ENCODE data around the gene DYNC2I2. TPM values are rescaled to one million over a fixed set of nuclear protein-coding genes. Genes with fewer than 3 reads are reported as not detected.

Gene DYNC2I2
- total RNA-seq, 1 experiment from 2014 or later: 71.1 TPM

DNA sequence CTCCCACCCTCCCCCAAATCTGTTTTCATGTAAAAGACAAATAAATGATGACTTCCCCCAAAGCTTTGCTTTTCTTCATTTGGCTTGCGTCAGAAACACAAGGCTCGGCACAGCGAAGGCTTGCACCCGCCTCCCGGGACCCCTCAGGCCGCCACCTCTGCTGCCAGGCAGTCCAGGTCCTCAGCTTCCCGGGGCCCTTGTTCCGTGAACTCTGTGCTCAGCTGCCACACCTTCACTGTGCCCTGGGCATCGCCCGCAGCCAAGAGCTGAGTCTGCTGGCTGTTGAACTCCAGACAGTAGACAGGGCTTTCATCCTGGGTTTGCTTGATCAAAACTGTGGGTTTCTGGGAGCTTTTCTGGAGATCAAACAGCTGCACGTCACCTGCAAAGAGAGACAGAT lies 23.0 kb downstream of the DYNC2I2 start:
- Mint-ChIP-seq H3K4me3 (no peak overlapping the region), H3K9me3 (no peaks in the 10 kb centered on the region)

DNA sequence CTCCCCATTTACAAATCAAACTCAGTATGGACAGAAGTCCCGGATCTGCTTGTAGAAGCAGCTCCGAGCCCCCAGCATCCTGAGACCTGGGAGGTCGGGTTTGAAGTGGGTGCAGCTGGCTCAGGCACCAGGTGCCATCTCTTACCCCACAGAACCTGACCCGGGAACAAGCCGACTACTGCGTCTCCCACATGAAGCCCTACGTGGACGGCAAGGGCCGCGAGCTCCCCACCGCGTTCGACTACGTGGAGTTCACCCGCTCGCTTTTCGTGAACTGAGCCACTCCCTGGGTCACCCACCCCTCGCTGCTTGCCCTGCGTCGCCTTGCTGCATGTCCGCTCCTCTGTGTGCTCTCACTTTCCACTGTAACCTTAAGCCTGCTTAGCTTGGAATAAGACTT lies 23.6 kb downstream of the DYNC2I2 start:
- H3K36me3 Mint-ChIP-seq: peaks cover 34% of the 10 kb centered on the region
- peaks cover 3% of the 10 kb centered on the region; the same call in 1 of the 2 replicates for H3K4me1 Mint-ChIP-seq
- ChIA-PET POLR2A (no interaction called here), CTCF (interaction anchor here (0.7 kb wide), 1 partner anchor 8 kb away, joined by 3 read pairs; no protein-coding TSS in a partner anchor)
- no peaks in the 10 kb centered on the region for H3K27me3 Mint-ChIP-seq (ENCODE audit: low read depth)
- TF ChIP-seq, protein P1, sequence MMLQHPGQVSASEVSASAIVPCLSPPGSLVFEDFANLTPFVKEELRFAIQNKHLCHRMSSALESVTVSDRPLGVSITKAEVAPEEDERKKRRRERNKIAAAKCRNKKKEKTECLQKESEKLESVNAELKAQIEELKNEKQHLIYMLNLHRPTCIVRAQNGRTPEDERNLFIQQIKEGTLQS (CRISPR knock-in tag; conservative IDR thresholded peaks at IDR 0.05): no peak
- no peak for TF ChIP-seq SMAD3 (CRISPR knock-in tag; IDR thresholded peaks at IDR 0.05; ENCODE audit: borderline replicate concordance)
- TF ChIP-seq, protein P2, sequence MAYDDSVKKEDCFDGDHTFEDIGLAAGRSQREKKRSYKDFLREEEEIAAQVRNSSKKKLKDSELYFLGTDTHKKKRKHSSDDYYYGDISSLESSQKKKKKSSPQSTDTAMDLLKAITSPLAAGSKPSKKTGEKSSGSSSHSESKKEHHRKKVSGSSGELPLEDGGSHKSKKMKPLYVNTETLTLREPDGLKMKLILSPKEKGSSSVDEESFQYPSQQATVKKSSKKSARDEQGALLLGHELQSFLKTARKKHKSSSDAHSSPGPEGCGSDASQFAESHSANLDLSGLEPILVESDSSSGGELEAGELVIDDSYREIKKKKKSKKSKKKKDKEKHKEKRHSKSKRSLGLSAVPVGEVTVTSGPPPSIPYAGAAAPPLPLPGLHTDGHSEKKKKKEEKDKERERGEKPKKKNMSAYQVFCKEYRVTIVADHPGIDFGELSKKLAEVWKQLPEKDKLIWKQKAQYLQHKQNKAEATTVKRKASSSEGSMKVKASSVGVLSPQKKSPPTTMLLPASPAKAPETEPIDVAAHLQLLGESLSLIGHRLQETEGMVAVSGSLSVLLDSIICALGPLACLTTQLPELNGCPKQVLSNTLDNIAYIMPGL (CRISPR knock-in tag; IDR thresholded peaks at IDR 0.05): no peak
- no peak for TF ChIP-seq OVOL2 (CRISPR knock-in tag; IDR thresholded peaks at IDR 0.05; ENCODE audit: borderline replicate concordance)
- no peak for ATAC-seq
- H3K4me3 Mint-ChIP-seq: no peak overlapping the region
- peak overlapping the region; percentile 82; the same call in 1 of the 2 replicates for H3K27ac Mint-ChIP-seq
- DNase-seq (ENCODE audit: low spot score): no peak
- no peaks in the 10 kb centered on the region for H3K9me3 Mint-ChIP-seq

More for the DNA sequence above, 23.0 kb downstream of the DYNC2I2 start:
- no peaks in the 10 kb centered on the region for H3K27me3 Mint-ChIP-seq (ENCODE audit: low read depth)
- TF ChIP-seq, protein P3, sequence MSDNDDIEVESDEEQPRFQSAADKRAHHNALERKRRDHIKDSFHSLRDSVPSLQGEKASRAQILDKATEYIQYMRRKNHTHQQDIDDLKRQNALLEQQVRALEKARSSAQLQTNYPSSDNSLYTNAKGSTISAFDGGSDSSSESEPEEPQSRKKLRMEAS (CRISPR knock-in tag; IDR thresholded peaks at IDR 0.05): no peak
- TF ChIP-seq FOXJ3 (CRISPR knock-in tag; IDR thresholded peaks at IDR 0.05; ENCODE audit: borderline replicate concordance) (no peak), RORB (CRISPR knock-in tag; IDR thresholded peaks at IDR 0.05) (no peak), RELA (CRISPR knock-in tag; IDR thresholded peaks at IDR 0.05; ENCODE audit: borderline replicate concordance) (no peak), NFATC4 (CRISPR knock-in tag; IDR thresholded peaks at IDR 0.05) (no peak), MXD4 (CRISPR knock-in tag; IDR thresholded peaks at IDR 0.05; ENCODE audit: borderline replicate concordance) (no peak), ZNF263 (CRISPR knock-in tag; IDR thresholded peaks at IDR 0.05; ENCODE audit: low read depth) (no peak), ZNF138 (CRISPR knock-in tag; conservative IDR thresholded peaks at IDR 0.05) (no peak), NR3C1 (CRISPR knock-in tag; conservative IDR thresholded peaks at IDR 0.05; ENCODE audit: low read depth) (no peak), JAZF1 (CRISPR knock-in tag; IDR thresholded peaks at IDR 0.05) (no peak), PRRX2 (CRISPR knock-in tag; IDR thresholded peaks at IDR 0.05) (no peak), ZNF416 (CRISPR knock-in tag; IDR thresholded peaks at IDR 0.05) (no peak)
- TF ChIP-seq, protein P4, sequence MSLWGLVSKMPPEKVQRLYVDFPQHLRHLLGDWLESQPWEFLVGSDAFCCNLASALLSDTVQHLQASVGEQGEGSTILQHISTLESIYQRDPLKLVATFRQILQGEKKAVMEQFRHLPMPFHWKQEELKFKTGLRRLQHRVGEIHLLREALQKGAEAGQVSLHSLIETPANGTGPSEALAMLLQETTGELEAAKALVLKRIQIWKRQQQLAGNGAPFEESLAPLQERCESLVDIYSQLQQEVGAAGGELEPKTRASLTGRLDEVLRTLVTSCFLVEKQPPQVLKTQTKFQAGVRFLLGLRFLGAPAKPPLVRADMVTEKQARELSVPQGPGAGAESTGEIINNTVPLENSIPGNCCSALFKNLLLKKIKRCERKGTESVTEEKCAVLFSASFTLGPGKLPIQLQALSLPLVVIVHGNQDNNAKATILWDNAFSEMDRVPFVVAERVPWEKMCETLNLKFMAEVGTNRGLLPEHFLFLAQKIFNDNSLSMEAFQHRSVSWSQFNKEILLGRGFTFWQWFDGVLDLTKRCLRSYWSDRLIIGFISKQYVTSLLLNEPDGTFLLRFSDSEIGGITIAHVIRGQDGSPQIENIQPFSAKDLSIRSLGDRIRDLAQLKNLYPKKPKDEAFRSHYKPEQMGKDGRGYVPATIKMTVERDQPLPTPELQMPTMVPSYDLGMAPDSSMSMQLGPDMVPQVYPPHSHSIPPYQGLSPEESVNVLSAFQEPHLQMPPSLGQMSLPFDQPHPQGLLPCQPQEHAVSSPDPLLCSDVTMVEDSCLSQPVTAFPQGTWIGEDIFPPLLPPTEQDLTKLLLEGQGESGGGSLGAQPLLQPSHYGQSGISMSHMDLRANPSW (CRISPR knock-in tag; conservative IDR thresholded peaks at IDR 0.05; ENCODE audit: low read depth): no peak
- TF ChIP-seq, protein P5, sequence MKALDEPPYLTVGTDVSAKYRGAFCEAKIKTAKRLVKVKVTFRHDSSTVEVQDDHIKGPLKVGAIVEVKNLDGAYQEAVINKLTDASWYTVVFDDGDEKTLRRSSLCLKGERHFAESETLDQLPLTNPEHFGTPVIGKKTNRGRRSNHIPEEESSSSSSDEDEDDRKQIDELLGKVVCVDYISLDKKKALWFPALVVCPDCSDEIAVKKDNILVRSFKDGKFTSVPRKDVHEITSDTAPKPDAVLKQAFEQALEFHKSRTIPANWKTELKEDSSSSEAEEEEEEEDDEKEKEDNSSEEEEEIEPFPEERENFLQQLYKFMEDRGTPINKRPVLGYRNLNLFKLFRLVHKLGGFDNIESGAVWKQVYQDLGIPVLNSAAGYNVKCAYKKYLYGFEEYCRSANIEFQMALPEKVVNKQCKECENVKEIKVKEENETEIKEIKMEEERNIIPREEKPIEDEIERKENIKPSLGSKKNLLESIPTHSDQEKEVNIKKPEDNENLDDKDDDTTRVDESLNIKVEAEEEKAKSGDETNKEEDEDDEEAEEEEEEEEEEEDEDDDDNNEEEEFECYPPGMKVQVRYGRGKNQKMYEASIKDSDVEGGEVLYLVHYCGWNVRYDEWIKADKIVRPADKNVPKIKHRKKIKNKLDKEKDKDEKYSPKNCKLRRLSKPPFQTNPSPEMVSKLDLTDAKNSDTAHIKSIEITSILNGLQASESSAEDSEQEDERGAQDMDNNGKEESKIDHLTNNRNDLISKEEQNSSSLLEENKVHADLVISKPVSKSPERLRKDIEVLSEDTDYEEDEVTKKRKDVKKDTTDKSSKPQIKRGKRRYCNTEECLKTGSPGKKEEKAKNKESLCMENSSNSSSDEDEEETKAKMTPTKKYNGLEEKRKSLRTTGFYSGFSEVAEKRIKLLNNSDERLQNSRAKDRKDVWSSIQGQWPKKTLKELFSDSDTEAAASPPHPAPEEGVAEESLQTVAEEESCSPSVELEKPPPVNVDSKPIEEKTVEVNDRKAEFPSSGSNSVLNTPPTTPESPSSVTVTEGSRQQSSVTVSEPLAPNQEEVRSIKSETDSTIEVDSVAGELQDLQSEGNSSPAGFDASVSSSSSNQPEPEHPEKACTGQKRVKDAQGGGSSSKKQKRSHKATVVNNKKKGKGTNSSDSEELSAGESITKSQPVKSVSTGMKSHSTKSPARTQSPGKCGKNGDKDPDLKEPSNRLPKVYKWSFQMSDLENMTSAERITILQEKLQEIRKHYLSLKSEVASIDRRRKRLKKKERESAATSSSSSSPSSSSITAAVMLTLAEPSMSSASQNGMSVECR (CRISPR knock-in tag; IDR thresholded peaks at IDR 0.05; ENCODE audit: borderline replicate concordance): no peak
- TF ChIP-seq, protein P1 (CRISPR knock-in tag; conservative IDR thresholded peaks at IDR 0.05): no peak
- CTCF ChIA-PET: interaction anchor here (0.6 to 0.7 kb wide), 2 partner anchors 9 to 28 kb away, joined by 3 to 5 read pairs; no protein-coding TSS in a partner anchor
- peaks cover 36% of the 10 kb centered on the region for H3K36me3 Mint-ChIP-seq
- H3K4me1 Mint-ChIP-seq: peaks cover 3% of the 10 kb centered on the region; the same call in 1 of the 2 replicates
- no peak overlapping the region; the same call in 1 of the 2 replicates for H3K27ac Mint-ChIP-seq
- POLR2A ChIA-PET: no interaction called here
- no peak for DNase-seq (ENCODE audit: low spot score)
- ATAC-seq: no peak

All from WTC11 (cell line).